Peyer's patch (tissue), 4 donors: Measurements from ENCODE around the gene CDH12. TPM values are rescaled to one million over a fixed set of nuclear protein-coding genes. Genes with fewer than 3 reads are reported as not detected.

Source experiments
- DNase-seq, 3 donors: peaks; one replicate each; pipeline ENCODE4 v3.0.0-alpha.2; 2017 to 2019
- H3K27ac ChIP-seq, 4 donors: fragments of 200-600 bp; sonication (generic); one replicate each; pipeline ENCODE4 v1.5.1; 2016 to 2019
- H3K27me3 ChIP-seq, 2 donors: fragments of 200-600 bp; sonication (generic); one replicate each; pipeline ENCODE4 v1.5.1; 2019
- H3K36me3 ChIP-seq, 3 donors: fragments of 200-600 bp; sonication (generic); one replicate each; pipeline ENCODE4 v1.5.1; 2016 to 2019
- H3K4me1 ChIP-seq, 4 donors: fragments of 200-600 bp; sonication (generic); one replicate each; pipeline ENCODE4 v1.5.1; 2016 to 2019
- H3K4me3 ChIP-seq, 4 donors: fragments of 200-600 bp; sonication (generic); 1 replicate in 3 of 4; 2 replicates in 1 of 4; pipeline ENCODE4 v1.5.1; 2016 to 2019; ENCODE audit warnings: mild to moderate bottlenecking in 1 of 4
- H3K9me3 ChIP-seq, 4 donors: fragments of 200-600 bp; sonication (generic); one replicate each; pipeline ENCODE4 v1.5.1; 2016 to 2019; ENCODE audit warnings: mild to moderate bottlenecking in 1 of 4
- POLR2A ChIP-seq, 2 donors: fragments of 450-650 bp; IDR thresholded peaks; one replicate each; pipeline ENCODE4 v1.5.1; 2017; ENCODE audit warnings: antibody characterized with exemption in 2 of 2, mild to moderate bottlenecking in 2 of 2, moderate library complexity in 2 of 2
- total RNA-seq, 4 donors: library from RNA; depleted of rRNA; stranded (reverse); fragments of >200 nt; gene quantifications; one replicate each; pipeline ENCODE4 v1.1.0, GENCODE V29; 2016
- TF ChIP-seq, protein P1 (sequence below), 6 experiments: fragments of 450-650 bp in 4 of 6; fragments of 200-600 bp in 2 of 6; sonication (generic) in 1 of 6; IDR thresholded peaks; one replicate each; pipeline ENCODE4 v1.5.1; 2017 to 2019; ENCODE audit warnings: antibody characterized with exemption in 6 of 6, mild to moderate bottlenecking in 3 of 6, moderate library complexity in 1 of 6

CDH12 gene
- total RNA-seq, 4 donors from 2014 or later, result not detected

DNA sequence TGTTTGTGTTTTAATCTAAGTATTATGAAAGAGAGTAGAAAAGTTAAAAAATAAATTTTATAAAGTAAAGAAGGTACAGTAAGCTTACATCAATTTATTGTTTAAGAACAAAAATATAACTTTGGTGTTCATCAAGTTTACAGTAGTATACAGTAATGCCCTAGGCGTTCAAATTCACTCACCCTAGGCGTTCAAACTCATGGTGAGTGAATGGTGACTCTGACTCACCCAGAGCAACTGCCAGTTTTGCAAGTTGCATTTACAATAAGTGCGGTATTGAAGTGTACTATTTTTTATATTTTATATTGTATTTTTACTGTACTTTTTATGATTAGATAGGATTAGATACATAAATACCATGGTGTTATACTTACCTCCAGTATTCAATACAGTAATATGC lies 421.3 kb downstream of the CDH12 start:
- no peaks in the 10 kb centered on the region for H3K4me1 ChIP-seq
- H3K9me3 ChIP-seq, result no peaks in the 10 kb centered on the region
- TF ChIP-seq, protein P1, sequence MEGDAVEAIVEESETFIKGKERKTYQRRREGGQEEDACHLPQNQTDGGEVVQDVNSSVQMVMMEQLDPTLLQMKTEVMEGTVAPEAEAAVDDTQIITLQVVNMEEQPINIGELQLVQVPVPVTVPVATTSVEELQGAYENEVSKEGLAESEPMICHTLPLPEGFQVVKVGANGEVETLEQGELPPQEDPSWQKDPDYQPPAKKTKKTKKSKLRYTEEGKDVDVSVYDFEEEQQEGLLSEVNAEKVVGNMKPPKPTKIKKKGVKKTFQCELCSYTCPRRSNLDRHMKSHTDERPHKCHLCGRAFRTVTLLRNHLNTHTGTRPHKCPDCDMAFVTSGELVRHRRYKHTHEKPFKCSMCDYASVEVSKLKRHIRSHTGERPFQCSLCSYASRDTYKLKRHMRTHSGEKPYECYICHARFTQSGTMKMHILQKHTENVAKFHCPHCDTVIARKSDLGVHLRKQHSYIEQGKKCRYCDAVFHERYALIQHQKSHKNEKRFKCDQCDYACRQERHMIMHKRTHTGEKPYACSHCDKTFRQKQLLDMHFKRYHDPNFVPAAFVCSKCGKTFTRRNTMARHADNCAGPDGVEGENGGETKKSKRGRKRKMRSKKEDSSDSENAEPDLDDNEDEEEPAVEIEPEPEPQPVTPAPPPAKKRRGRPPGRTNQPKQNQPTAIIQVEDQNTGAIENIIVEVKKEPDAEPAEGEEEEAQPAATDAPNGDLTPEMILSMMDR (IDR thresholded peaks at IDR 0.05), result no peak
- TF ChIP-seq POLR2A (IDR thresholded peaks at IDR 0.05), result no peak
- H3K27ac ChIP-seq, result no peak overlapping the region
- H3K4me3 ChIP-seq, result no peak overlapping the region
- no peaks in the 10 kb centered on the region for H3K27me3 ChIP-seq
- no peaks in the 10 kb centered on the region for H3K36me3 ChIP-seq
- no peak for DNase-seq

DNA sequence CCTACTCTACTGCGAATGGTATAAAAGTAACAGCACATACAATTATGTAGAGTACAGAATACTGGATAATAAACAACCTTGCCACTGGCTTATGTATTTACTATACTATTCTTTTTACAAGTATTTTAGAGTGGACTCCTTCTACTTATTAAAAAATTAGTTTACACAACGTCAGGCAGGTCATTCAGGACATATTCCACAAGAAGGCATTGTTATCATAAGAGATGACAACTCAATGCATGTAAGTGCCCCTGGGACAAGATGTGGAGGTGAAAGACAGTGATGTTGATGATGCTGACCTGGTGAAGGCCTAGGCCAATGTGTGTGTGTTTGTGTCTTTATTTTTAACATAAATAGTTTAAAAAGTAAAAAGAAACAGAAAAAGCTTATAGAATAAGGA lies 421.7 kb downstream of the CDH12 start:
- H3K27ac ChIP-seq, result no peak overlapping the region
- DNase-seq, result no peak
- no peak for TF ChIP-seq POLR2A (IDR thresholded peaks at IDR 0.05)
- TF ChIP-seq, protein P1 (IDR thresholded peaks at IDR 0.05), result no peak
- no peaks in the 10 kb centered on the region for H3K27me3 ChIP-seq
- no peaks in the 10 kb centered on the region for H3K4me1 ChIP-seq
- H3K36me3 ChIP-seq, result no peaks in the 10 kb centered on the region
- no peaks in the 10 kb centered on the region for H3K9me3 ChIP-seq
- no peak overlapping the region for H3K4me3 ChIP-seq

DNA sequence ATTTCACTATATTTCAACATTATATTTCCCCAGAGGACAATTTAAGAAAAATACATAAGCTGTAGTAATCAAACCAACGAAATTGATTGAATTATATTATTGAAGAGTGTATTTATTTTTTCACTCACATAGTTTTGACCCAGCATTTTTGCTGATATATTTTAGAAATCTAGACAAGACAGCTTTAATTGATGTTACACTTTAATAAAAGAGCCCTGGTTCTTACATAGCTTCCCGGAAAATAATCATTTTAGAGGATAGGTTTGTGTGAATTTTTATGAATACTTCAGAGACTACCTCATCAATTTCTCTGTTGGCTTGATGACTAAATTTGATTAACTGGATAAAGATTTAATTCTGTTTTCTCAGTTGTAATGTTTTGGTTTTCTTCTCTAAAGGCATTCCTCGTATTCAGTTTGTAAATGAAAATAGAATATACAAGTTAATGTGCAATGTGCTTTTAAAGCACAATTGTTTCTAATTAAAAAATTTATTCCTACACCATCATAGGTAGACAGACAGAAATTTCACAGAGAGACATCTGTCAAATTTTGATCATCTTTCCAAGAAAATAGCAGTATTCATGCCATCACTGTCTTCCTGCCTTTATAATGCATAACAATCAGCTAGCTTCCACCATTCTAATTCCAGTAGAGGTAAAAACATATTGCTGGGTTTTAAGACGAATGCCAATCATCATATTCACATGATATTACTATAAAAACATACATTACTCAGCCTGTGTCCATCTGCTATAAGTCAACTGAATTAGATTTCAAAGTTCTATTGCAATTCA lies 441.4 kb downstream of the CDH12 start:
- Histone ChIP-seq H3K27me3 (no peaks in the 10 kb centered on the region), H3K4me3 (no peak overlapping the region), H3K27ac (no peak overlapping the region), H3K9me3 (no peaks in the 10 kb centered on the region), H3K36me3 (no peaks in the 10 kb centered on the region), H3K4me1 (no peaks in the 10 kb centered on the region)
- no peak for TF ChIP-seq POLR2A (IDR thresholded peaks at IDR 0.05)
- TF ChIP-seq, protein P1 (IDR thresholded peaks at IDR 0.05), result no peak
- no peak for DNase-seq

DNA sequence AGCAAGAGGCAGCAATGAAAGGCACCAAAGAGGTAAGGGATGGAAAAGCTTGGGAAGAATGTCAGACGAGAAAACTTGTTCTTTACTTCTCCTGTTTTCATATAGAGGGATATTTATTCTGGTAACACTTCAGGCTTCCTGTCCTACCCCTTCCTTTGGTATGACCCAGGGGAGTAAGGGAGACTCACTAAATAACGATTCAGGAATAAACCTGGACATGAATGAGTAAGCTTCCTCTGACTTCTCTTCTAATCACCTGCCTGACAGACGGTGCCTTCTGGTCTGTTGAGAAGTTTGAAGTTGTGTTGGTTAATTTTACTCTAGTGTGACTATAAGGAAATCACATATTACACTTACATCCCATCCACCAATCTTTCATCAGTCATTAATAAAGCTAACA lies 461.2 kb downstream of the CDH12 start:
- no peak overlapping the region for H3K27ac ChIP-seq
- no peak for DNase-seq
- no peak for TF ChIP-seq POLR2A (IDR thresholded peaks at IDR 0.05)
- TF ChIP-seq, protein P1 (IDR thresholded peaks at IDR 0.05), result no peak

DNA sequence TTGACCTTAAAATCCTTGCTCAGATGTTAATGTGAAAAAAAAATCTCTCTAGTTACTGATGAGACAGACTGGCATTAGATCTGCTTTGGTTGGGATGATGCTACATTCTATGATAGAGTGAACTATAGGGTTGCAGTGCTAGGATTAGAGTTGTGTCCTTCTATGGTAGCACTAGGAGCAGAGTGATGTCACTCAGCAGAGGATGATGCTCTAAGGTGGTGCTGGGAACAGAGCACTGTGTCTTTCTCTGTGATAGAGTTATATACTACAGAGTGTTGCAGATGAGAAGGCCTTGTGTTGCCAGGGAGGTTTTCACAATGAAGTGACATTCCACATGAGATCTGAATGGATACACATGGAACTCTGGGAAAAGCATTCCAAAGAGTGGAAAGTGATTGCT lies 462.3 kb downstream of the CDH12 start:
- DNase-seq, result no peak
- no peak overlapping the region for H3K27ac ChIP-seq
- no peak overlapping the region for H3K4me3 ChIP-seq
- TF ChIP-seq, protein P1 (IDR thresholded peaks at IDR 0.05), result no peak
- TF ChIP-seq POLR2A (IDR thresholded peaks at IDR 0.05), result no peak
- no peaks in the 10 kb centered on the region for H3K36me3 ChIP-seq
- H3K27me3 ChIP-seq, result no peaks in the 10 kb centered on the region
- H3K9me3 ChIP-seq, result no peaks in the 10 kb centered on the region
- H3K4me1 ChIP-seq, result no peaks in the 10 kb centered on the region

More for the DNA sequence above, 461.2 kb downstream of the CDH12 start:
- no peaks in the 10 kb centered on the region for H3K4me1 ChIP-seq
- no peak overlapping the region for H3K4me3 ChIP-seq
- no peaks in the 10 kb centered on the region for H3K9me3 ChIP-seq
- H3K36me3 ChIP-seq, result no peaks in the 10 kb centered on the region
- no peaks in the 10 kb centered on the region for H3K27me3 ChIP-seq
